GM21526 (cell line): ENCODE results near the gene TNFSF9.
"Not testable (repeated sequence)": the region's sequence is repeated elsewhere in the genome, so short reads cannot be mapped to it uniquely, and the experiment has no call there.

ENCODE experiments used
- ATAC-seq: cut with Tn5 transposase; IDR thresholded peaks from one replicate; pipeline ENCODE4 v1.9.1; 2021; ENCODE audit warnings: moderate library complexity; ENCODE audit not compliant: unreplicated experiment, low FRiP score

TNFSF9 gene

DNA sequence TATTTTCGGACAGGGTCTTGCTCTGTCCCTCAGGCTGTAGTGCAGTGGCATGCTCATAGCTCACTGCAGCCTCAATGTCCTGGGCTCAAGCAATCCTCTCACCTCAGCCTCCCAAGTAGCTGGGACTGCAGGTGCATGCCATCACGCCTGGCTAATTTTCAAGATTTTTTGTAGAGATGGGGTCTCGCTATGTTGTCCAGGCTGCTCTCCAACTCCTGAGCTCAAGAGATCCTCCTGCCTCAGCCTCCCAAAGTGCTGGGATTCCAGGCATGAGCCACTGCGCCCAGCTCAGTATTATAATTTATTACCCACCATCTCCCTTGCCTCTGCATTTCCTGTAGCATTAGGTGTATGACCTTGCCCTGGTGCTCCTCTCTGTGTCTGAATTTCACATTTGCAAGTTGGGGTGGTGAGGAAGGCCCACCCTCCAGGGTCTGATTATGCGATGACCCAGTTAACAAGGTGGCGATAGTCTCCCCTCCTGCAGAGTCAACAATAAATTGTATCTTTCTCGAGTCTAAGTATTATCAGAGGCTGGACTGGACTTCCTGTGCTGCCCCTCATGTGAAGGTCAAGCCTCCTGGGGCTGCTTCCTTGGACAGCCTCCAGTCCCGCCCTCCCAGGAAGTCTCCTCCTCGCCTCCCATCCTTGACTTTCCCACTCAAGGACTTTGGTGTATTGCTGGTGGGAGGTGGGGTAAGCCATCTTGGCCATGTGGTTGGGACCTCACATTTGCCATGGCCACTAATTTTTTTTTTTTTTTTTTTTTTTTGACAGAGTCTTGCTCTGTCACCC lies 27.2 kb upstream of the TNFSF9 start:
- no peak for ATAC-seq

DNA sequence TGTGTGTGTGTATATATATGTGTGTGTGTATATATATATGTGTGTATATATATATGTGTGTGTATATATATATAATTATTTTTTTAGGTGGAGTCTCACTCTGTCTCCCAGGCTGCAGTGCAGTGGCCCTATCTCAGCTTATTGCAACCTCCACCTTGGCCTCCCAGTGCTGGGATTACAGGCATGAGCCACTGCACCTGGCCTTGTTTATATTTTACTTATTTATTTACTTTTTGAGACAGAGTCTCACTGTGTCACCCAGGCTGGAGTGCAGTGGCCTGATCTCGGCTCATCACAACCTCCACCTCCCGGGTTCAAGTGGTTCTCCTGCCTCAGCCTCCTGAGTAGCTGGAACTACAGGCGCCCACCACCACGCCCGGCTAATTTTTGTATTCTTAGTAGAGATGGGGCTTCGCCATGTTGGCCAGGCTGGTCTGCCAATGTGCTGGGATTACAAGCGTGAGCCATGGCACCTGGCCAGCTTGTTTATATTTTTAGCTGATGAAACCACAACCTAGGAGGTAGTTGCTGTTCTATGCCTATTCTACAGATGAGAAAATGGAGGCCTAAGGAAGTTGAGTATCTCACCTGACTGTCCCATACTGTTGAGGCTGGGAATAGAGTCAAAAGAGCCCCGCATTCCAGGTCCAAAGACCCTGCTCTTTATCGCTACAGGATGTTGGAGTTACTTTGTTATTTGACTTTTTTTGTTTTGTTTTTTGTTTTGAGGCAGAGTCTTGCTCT lies 22.6 kb upstream of the TNFSF9 start:
- ATAC-seq, result not testable (repeated sequence)

DNA sequence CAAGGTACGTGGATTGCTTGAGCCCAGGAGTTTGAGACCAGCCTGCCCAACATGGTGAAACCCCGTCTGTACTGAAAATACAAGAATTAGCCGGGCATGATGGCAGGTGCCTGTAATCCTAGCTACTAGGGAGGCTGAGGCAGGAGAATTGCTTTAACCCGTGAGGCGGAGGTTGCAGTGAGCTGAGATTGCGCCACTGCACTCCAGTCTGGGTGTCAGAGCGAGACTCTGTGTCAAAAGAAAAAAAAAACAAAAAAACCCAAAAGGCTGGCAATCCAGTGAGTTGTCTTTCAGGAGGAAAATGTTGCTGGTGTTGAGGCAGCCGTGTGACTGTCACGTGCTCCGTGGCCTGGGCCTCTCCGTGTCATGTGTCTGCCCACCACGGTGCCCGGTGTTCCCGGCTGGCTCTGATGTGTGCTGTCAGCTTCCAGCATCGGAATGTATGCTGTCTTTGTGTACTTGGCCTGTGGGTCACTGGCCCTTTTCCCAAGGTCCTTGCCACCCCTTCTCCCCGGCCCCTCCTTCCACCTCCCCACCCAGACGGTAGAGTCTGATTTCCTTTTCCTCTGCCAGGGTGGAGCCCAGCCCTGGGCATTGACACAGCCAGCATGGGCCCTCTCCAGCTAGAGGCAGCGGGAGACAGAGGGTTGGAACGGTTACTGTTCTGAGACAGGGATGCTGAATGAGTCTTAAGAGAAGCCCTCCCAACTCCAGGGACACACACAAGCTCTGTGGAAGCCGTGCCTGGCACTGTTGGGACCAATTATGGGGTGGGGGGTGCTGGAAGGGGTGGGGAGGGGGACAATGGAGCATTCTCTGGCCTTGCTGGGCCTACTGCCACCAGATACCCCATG lies 21.5 kb upstream of the TNFSF9 start:
- no peak for ATAC-seq

DNA sequence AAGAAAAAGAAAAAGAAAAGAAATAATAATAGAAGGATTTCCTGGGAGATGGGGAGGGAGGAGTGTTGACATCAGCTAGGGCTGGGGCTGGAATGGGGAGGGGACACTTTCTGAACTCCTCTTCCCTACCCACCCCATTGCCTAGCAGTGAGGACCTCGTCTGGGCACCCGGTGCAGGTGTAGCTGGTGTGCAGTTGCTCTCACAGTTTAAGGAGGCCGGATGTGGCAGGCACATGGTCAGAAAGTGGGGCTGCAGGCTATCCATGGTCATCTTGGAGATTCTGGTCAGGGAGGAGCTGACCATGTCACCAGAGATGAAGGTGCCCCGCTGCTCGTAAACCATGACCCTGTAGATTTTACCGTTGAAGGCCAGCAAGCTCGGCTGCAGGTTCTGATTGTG lies 20.2 kb upstream of the TNFSF9 start:
- ATAC-seq, result no peak

DNA sequence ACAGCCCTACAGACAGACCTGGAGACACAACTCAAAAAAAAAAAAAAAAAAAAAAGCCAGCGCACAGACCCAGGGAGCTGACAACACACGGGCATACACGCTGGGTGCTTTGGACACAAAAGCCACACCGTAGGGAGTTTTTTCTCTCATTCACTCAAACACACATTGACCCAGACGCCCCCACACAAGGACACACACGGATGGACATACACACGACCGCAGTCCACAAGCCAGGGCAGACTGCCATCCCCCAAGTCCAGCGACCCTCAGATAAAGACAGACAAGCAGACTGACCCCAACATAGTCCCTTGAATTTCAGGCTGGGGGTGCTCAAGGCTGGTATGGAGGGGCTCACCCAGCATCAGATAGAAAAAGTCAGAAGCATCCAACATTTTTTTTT lies 16.7 kb upstream of the TNFSF9 start:
- ATAC-seq, result no peak

DNA sequence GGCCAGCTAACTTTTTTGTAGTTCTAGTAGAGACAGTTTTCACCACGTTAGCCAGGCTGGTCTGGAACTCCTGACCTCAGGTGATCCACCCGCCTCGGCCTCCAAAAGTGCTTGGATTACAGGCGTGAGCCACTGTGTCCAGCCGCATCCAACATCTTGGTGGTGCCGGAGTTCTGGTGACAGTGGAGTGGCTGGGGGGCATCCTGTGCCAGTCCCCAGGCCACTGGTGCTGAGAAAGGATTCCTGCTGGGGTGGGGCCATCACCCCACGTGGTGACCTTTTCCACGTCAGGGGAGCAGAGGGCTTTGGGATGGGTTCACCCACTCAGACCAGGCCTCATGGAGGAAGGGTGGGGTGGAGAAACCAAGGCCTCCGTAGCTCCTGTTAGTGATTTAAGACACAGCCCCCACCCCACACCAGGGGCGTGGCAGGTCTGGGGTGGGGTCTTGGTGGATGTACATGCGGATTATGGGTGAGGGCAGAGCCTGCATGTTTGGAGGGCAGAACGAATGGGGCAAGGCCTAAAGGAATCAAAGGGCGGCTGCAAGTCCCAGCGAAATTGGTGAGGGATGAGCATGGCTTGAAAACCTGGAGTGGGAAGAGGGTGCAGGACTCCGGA lies 15.8 kb upstream of the TNFSF9 start:
- ATAC-seq, result no peak

DNA sequence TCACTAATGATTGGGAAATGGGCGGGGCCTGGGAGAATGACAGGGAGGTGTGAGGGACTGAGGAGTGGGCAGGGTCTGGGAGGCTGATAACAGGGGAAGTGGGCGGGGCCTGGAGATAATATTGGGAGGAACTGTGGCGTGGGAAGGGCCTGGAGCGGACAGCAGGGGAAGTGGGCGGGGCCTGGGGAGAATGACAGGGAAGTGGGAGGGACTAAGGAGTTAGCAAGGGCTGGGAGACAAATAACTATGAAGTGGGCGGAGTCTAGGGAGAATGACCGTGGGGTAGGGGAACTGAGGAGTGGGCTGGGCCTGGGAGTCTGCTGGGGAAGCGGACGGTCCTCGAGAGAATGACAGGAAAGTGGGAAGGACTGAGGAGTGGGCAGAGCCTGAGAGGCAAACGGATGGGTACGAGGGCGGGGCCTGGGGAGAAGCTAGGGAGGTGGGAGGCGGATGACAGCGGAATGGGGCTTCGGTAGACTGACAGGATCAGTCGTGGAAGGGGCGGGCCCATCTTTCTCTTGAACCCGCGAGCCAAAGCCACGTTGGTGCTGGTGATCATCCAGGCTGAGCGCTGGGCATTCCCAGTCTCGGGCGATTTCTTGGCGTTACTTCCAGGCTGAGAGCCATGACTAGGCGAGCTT lies 14.7 kb upstream of the TNFSF9 start:
- ATAC-seq, result peak; percentile 11

DNA sequence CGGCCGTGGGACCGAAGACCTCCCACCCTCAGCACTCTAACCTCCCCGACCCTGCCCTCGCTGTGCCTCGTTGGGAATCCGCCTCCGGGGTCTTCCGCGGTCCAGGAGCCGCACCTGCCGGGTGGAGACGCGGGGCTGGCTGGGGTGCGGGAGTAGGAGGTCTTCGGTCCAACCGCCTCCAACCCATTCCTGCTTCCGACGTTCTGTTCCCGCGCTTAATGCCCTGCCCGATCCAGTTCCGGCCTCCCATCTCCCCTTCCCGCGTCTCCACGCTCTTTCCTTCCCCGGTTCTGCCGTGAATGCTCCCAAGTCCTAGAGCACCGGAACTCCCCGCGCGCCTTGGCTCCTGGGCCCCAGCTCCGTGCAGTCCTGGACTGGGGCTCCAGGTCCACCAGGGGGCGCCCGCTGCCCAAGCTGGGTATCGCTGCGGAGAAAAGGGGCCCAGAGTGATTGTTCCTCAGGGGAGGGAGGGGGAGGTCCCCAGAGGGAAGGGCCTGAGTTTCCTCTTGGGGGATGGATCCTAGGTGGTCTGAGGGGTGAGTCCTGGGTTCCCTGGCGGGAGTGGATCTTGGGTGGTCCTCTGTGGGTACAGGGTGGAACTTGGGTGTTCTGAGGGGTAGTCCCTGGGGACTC lies 14.1 kb upstream of the TNFSF9 start:
- peak; percentile 48 for ATAC-seq

DNA sequence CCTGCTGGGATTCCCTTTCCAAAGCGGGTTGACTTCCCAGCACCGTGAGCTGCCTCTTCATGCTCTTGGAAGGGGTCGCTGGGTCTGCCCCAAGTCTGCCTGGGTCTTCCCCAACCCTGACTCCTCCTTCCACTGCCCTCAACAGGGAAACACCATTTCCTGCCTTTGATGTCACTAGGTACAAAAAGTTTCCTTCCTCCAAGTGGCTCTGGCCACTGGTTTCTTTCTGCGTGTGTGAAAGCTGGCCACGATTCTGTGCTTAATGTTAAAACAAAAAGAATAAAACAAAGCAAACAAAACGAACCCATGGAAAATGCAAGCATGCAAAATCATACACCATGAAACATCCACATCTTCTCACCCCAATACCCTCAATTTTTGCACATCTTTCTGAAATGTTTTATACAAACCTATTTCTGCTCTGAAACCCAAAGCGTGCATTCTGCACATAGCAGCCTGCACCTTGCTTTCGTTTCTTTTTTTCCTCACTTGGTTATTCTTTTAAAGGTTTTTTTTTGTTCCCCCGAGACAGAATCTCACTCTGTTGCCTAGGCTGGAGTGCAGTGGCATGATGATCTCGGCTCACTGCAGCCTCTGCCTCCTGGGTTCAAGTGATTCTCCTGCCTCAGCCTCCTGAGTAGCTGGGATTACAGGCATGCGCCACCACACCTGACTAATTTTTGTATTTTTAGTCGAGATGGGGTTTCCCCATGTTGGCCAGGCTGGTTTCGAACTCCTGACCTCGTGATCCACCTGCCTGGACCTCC lies 12.5 kb upstream of the TNFSF9 start:
- ATAC-seq, result no peak

DNA sequence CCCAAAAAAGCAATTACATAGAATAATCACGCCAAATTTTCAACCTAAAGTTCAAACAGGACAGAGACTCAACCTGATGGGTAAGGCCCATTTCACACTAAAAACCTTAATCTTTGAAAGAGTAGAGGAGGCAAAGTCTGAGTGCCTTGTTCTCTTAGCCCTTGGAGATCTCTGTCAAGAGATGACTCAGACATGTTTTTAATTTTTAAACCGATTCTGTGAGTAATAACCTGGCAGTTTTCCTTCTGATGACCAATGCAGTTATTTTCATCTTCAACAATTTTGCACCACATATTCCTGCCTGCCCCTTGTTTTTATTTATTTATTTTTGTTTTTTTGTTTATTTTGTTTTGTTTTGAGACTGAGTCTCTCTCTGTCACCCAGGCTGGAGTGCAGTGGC lies 11.5 kb upstream of the TNFSF9 start:
- no peak for ATAC-seq

DNA sequence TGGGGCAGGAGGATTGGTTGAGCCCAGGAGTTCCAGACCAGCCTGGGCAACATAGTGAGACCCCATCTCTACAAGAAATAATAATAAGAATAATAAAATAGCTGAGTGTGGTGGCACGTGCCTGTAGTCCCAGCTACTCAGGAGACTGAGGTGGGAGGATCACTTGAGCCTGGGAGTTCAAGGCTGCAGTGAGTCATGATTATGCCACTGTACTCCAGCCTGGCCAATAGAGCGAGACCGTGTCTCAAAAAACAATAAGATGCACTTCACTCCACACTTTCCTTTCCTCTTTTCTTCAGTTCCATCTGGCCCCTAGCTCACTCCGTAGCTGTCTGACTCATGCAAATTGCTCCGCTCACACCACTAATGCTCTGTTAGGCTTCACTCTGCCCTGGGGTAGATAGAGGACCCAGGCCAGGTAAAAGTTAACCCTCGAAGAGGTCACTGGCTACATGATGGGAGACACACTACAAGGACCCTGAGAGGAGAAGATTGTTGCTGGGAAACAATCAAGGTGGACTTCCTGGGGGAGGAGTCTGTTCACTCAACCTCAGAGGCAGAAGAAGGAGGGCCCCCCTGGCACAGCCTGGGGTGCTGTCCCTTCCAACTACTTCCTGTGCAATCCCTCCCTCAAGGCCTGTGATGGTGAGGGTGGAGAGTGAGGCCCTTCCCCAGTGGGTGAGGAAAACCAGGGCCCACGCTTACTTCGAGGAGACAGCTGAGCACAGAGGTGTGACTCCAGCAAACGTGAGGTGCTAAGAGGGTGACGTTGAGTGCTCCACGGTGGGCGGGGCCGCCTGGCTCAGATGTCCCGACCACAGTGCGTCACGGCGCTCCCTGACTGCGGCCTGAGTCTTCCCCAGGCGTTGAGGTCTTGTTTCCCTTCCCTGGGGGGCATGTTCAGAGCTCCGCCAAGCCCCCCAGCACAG lies 8.8 kb upstream of the TNFSF9 start:
- ATAC-seq, result peak; percentile 42

DNA sequence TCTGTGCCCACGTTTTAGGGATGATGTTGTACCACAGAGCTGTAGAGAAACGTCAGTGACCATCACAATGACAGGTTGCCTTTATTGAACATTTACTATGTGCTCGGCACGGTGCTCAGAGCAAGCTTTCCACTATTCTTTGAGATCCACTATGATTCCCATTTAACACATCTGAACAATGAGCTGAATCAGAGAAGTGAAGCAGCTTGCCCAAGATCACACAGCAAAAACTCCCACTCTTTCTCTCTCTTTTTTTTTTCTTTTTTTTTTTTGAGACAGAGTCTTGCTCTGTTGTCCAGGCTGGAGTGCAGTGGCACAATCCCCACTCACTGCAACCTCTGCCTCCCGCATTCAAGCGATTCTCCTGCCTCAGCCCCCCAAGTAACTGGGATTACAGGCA lies 8.1 kb upstream of the TNFSF9 start:
- no peak for ATAC-seq

DNA sequence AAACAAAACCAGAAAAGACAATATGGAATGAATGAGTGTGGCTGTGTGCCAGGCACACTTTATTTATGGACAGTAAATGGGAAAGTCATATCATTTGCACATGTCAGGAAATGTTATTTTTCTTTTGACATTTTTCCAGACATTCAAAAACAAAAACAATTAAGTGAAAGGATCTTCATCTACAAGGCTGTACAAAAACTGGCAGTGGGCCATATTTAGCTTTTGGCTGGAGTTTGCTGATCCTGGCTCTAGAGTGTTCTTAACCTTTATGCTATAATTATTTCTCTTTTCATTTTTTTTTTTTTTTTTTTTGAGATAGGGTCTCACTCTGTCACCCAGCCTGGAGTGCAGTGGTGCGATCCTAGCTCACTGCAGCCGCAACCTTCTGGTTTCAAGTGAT lies 6.5 kb upstream of the TNFSF9 start:
- ATAC-seq, result no peak

DNA sequence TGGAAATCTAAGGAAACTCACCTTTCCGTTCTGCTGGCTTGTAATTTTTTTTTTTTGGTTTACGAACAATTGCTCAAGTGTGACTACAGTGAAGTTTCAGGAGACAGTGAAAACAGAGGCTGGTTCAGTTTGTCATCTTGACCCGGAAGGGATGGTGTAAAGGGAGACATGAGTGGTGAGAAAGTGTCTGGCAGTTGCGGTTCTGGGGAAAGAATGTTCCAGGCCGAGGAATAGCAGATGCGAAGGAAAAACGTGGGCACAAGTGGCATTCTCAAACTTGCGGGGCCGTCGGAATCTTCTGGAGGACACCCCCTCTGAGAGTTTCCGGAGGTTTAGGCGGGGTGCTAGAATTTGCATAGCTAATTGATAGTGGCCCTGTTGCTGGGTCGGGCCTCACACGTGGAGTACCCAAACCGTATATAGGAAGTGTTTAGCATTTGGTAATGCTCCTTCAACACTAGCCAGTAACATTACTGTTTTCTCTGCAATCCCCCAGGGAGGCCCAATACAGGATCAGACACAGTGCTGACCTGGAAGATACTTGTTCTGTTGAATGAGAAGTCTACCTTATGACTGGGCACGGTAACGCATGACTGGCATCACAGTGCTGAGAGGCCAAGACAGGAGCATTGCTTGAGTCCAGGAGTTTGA lies 2.8 kb upstream of the TNFSF9 start:
- ATAC-seq, result peak; percentile 37

DNA sequence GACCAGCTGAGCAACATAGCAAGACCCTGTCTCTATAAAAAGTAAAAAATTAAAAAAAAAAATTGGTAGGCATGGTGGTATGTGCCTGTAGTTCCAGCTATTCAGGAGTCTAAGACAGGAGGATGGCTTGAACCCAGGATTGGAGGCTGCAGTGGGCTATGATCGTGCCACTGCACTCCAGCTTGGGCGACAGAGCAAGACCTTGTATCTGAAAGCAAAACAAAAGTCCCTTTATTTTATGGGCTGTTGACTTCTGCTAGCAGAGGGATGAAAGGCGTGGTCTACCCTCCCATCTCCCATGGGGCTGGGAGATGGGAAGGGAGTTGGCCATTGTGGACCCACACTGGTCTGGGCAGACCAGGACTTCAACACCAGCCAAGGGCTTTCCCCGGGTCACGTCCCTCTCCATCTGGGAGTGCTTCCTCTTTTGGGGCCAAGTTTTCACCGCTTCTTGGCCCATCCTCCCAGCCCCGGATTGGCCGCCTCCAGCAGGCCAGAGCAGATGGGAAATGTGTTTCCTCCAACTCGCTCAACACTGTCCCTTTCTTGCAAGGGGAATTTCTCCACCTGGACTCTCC lies 2.2 kb upstream of the TNFSF9 start:
- ATAC-seq, result no peak

DNA sequence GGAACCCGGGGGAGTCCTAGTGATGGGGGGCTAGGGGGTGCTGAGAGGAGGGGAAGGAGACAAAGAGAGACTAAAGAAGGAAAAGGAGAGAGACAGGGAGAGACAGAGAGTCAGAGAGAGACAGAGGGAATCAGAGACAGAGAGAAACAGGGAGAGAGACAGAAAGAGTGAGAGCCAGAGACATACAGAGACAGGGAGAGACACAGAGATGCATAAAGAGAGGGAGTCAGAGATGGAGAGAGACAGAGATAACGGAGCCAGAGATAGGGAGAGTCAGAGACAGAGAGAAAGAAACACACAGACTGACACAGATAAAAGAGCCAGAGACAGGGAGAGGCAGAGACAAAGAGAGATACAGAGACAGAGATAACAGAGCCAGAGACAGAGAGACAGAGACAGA lies 1.5 kb upstream of the TNFSF9 start:
- ATAC-seq, result no peak

DNA sequence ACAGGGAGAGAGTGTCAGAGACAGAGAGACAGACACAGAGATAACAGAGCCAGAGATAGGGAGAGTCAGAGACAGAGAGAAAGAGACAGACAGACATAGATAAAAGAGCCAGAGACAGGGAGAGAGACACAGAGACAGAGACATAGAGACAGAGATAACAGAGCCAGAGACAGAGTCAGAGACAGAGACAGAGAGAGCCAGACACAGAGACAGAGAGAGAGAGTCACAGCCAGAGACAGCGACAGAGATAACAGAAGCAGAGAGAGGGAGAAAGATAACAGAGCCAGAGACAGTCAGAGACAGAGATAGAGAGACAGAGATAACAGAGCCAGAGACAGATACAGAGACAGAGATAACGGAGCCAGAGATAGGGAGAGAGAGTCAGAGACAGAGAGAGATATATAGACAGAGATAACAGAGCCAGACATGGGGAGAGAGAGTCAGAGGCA lies 865 bp upstream of the TNFSF9 start:
- ATAC-seq, result no peak
